T-helper 2 cell treated with Interferon-gamma antibody and Interleukin-4, amounts not matched to agents 5 μg/mL and 100 μg/mL, for 36 hours (primary cell): Measurements from ENCODE around the gene ENOX1.

ENCODE experiments used
- DNase-seq: peaks from one replicate; pipeline ENCODE4 v3.0.0; 2021; ENCODE audit warnings: low spot score
- H3K27ac Mint-ChIP-seq: one replicate; pipeline ENCODE4 v1.8.0; 2021; ENCODE audit warnings: mild to moderate bottlenecking, mixed read lengths
- H3K27me3 Mint-ChIP-seq: one replicate; pipeline ENCODE4 v1.8.0; 2021; ENCODE audit warnings: low read depth, mixed read lengths
- H3K36me3 Mint-ChIP-seq: one replicate; pipeline ENCODE4 v1.8.0; 2021; ENCODE audit warnings: low read depth, mixed read lengths
- H3K4me1 Mint-ChIP-seq: one replicate; pipeline ENCODE4 v1.8.0; 2021; ENCODE audit warnings: low read depth, mixed read lengths
- H3K4me3 Mint-ChIP-seq: one replicate; pipeline ENCODE4 v1.8.0; 2022; ENCODE audit warnings: mild to moderate bottlenecking, moderate library complexity, mixed read lengths
- H3K9me3 Mint-ChIP-seq: one replicate; pipeline ENCODE4 v1.8.0; 2021; ENCODE audit warnings: mixed read lengths

ENOX1 gene

GRCh38 chr13:43776006-43776405 is 10.8 kb downstream of the ENOX1 start:
- H3K27me3 Mint-ChIP-seq: peaks cover 16% of the 10 kb centered on the region
- H3K27ac Mint-ChIP-seq: no peak overlapping the region
- no peaks in the 10 kb centered on the region for H3K9me3 Mint-ChIP-seq
- no peaks in the 10 kb centered on the region for H3K36me3 Mint-ChIP-seq
- H3K4me1 Mint-ChIP-seq: no peaks in the 10 kb centered on the region
- DNase-seq: no peak
- no peak overlapping the region for H3K4me3 Mint-ChIP-seq

- no peaks in the 10 kb centered on the region for H3K36me3 Mint-ChIP-seq
- H3K27ac Mint-ChIP-seq: no peak overlapping the region
- DNase-seq: no peak
- H3K9me3 Mint-ChIP-seq: no peaks in the 10 kb centered on the region
- no peaks in the 10 kb centered on the region for H3K4me1 Mint-ChIP-seq
- no peak overlapping the region for H3K4me3 Mint-ChIP-seq
- peaks cover 12% of the 10 kb centered on the region for H3K27me3 Mint-ChIP-seq
Measured at GRCh38 chr13:43773602-43774001, 13.2 kb downstream of the ENOX1 start.

- H3K36me3 Mint-ChIP-seq: no peaks in the 10 kb centered on the region
- H3K4me3 Mint-ChIP-seq: no peak overlapping the region
- DNase-seq: no peak
- no peaks in the 10 kb centered on the region for H3K4me1 Mint-ChIP-seq
- peaks cover 8% of the 10 kb centered on the region for H3K27me3 Mint-ChIP-seq
- H3K9me3 Mint-ChIP-seq: no peaks in the 10 kb centered on the region
- H3K27ac Mint-ChIP-seq: no peak overlapping the region
Measured at GRCh38 chr13:43770871-43771270, 15.9 kb downstream of the ENOX1 start.

GRCh38 chr13:43769529-43769928 is 17.2 kb downstream of the ENOX1 start:
- Mint-ChIP-seq H3K4me1 (no peaks in the 10 kb centered on the region), H3K27me3 (peaks cover 8% of the 10 kb centered on the region), H3K9me3 (no peaks in the 10 kb centered on the region), H3K4me3 (no peak overlapping the region), H3K27ac (no peak overlapping the region), H3K36me3 (no peaks in the 10 kb centered on the region)
- DNase-seq: no peak

- DNase-seq: no peak
- Mint-ChIP-seq H3K36me3 (no peaks in the 10 kb centered on the region), H3K9me3 (no peaks in the 10 kb centered on the region), H3K27me3 (peaks cover 2% of the 10 kb centered on the region), H3K4me1 (no peaks in the 10 kb centered on the region), H3K27ac (no peak overlapping the region), H3K4me3 (no peak overlapping the region)
Measured at GRCh38 chr13:43767341-43767931, 19.3 kb downstream of the ENOX1 start.

- no peak overlapping the region for H3K27ac Mint-ChIP-seq
Measured at GRCh38 chr13:43766725-43767124, 20.0 kb downstream of the ENOX1 start.

GRCh38 chr13:43764349-43764748 is 22.4 kb downstream of the ENOX1 start:
- no peaks in the 10 kb centered on the region for H3K9me3 Mint-ChIP-seq
- H3K4me1 Mint-ChIP-seq: no peaks in the 10 kb centered on the region
- DNase-seq: no peak
- peaks cover 8% of the 10 kb centered on the region for H3K27me3 Mint-ChIP-seq
- no peaks in the 10 kb centered on the region for H3K36me3 Mint-ChIP-seq
- H3K27ac Mint-ChIP-seq: no peak overlapping the region
- H3K4me3 Mint-ChIP-seq: no peak overlapping the region

More at GRCh38 chr13:43766725-43767124, 20.0 kb downstream of the ENOX1 start:
- peaks cover 2% of the 10 kb centered on the region for H3K27me3 Mint-ChIP-seq
- H3K4me1 Mint-ChIP-seq: no peaks in the 10 kb centered on the region
- no peak overlapping the region for H3K4me3 Mint-ChIP-seq
- H3K36me3 Mint-ChIP-seq: no peaks in the 10 kb centered on the region
- H3K9me3 Mint-ChIP-seq: no peaks in the 10 kb centered on the region
- DNase-seq: no peak

GRCh38 chr13:43763143-43763759 is 23.5 kb downstream of the ENOX1 start:
- no peak for DNase-seq
- H3K36me3 Mint-ChIP-seq: no peaks in the 10 kb centered on the region
- no peaks in the 10 kb centered on the region for H3K4me1 Mint-ChIP-seq
- H3K27ac Mint-ChIP-seq: no peak overlapping the region
- no peak overlapping the region for H3K4me3 Mint-ChIP-seq
- H3K27me3 Mint-ChIP-seq: peaks cover 8% of the 10 kb centered on the region
- no peaks in the 10 kb centered on the region for H3K9me3 Mint-ChIP-seq

- Mint-ChIP-seq H3K4me3 (no peak overlapping the region), H3K9me3 (no peaks in the 10 kb centered on the region), H3K27me3 (peaks cover 6% of the 10 kb centered on the region), H3K4me1 (no peaks in the 10 kb centered on the region), H3K27ac (no peak overlapping the region), H3K36me3 (no peaks in the 10 kb centered on the region)
- no peak for DNase-seq
Measured at GRCh38 chr13:43761616-43762315, 25.0 kb downstream of the ENOX1 start.

- Mint-ChIP-seq H3K4me3 (no peak overlapping the region), H3K9me3 (no peaks in the 10 kb centered on the region), H3K36me3 (no peaks in the 10 kb centered on the region), H3K27ac (no peak overlapping the region), H3K4me1 (no peaks in the 10 kb centered on the region), H3K27me3 (peaks cover 6% of the 10 kb centered on the region)
- DNase-seq: no peak
Measured at GRCh38 chr13:43760257-43760656, 26.5 kb downstream of the ENOX1 start.

GRCh38 chr13:43758834-43759233 is 27.9 kb downstream of the ENOX1 start:
- Mint-ChIP-seq H3K4me1 (no peaks in the 10 kb centered on the region), H3K36me3 (no peaks in the 10 kb centered on the region), H3K9me3 (no peaks in the 10 kb centered on the region), H3K27me3 (peaks cover 6% of the 10 kb centered on the region), H3K27ac (no peak overlapping the region), H3K4me3 (no peak overlapping the region)
- no peak for DNase-seq

GRCh38 chr13:43757266-43757665 is 29.5 kb downstream of the ENOX1 start:
- Mint-ChIP-seq H3K36me3 (no peaks in the 10 kb centered on the region), H3K27ac (no peak overlapping the region), H3K4me3 (no peak overlapping the region), H3K27me3 (peaks cover 6% of the 10 kb centered on the region), H3K9me3 (no peaks in the 10 kb centered on the region), H3K4me1 (no peaks in the 10 kb centered on the region)
- DNase-seq: no peak

GRCh38 chr13:43755844-43756243 is 30.9 kb downstream of the ENOX1 start:
- Mint-ChIP-seq H3K27me3 (peaks cover 6% of the 10 kb centered on the region), H3K9me3 (no peaks in the 10 kb centered on the region), H3K36me3 (no peaks in the 10 kb centered on the region), H3K27ac (no peak overlapping the region), H3K4me3 (no peak overlapping the region), H3K4me1 (no peaks in the 10 kb centered on the region)
- DNase-seq: no peak

GRCh38 chr13:43751624-43752023 is 35.1 kb downstream of the ENOX1 start:
- Mint-ChIP-seq H3K27ac (no peak overlapping the region), H3K4me1 (no peaks in the 10 kb centered on the region), H3K4me3 (no peak overlapping the region), H3K9me3 (no peaks in the 10 kb centered on the region), H3K36me3 (no peaks in the 10 kb centered on the region), H3K27me3 (no peaks in the 10 kb centered on the region)
- no peak for DNase-seq
